Measurements from ENCODE around the gene KIF1C. TPM values are rescaled to one million over a fixed set of nuclear protein-coding genes. Genes with fewer than 3 reads are reported as not detected.

The KIF1C gene
- total RNA-seq, 4 donors from 2014 or later = 91.4 to 141 (median 116) TPM

DNA sequence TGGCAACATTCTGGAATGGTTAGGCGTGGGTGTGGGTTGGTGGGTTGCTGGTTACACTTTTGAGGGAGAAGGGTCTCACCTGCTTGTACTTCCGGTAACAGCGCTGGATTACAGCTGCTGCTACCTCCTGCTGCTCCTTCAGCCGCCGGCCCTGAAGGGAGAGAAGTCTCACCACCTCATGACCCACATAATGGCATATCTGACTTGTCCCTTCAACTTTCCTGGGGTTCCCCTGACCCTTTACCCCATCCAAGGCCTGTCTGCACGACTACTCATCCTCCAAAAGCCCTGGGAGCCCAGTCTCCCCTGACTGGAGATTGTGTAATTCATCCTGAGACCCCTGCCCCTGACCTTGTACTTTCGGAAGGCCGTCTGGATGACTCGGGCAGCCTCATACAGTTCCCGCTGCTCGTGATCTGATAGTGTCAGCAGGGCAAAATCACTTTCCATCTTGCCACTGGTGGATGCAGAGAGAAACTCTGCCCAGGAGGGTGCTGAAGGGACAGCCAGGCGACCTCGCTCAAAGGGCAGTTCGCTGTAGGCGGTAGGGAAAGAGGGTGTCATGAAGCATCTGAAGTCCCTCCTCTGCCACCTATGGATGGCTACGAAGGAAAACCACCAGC lies 28.1 kb upstream of the KIF1C start:
- DNase-seq = no peak
- Histone ChIP-seq H3K36me3 (peaks cover 0 to 40% (median 0%) of the 10 kb centered on the region in 3 donors), H3K27me3 (no peaks in the 10 kb centered on the region), H3K9me3 (no peaks in the 10 kb centered on the region), H3K27ac (peak overlapping the region in 3 of 4 donors; percentile 91 to 97 (median 93)), H3K4me3 (no peak overlapping the region), H3K4me1 (peaks cover 0 to 36% (median 10%) of the 10 kb centered on the region in 4 donors)
- TF ChIP-seq, protein P1, sequence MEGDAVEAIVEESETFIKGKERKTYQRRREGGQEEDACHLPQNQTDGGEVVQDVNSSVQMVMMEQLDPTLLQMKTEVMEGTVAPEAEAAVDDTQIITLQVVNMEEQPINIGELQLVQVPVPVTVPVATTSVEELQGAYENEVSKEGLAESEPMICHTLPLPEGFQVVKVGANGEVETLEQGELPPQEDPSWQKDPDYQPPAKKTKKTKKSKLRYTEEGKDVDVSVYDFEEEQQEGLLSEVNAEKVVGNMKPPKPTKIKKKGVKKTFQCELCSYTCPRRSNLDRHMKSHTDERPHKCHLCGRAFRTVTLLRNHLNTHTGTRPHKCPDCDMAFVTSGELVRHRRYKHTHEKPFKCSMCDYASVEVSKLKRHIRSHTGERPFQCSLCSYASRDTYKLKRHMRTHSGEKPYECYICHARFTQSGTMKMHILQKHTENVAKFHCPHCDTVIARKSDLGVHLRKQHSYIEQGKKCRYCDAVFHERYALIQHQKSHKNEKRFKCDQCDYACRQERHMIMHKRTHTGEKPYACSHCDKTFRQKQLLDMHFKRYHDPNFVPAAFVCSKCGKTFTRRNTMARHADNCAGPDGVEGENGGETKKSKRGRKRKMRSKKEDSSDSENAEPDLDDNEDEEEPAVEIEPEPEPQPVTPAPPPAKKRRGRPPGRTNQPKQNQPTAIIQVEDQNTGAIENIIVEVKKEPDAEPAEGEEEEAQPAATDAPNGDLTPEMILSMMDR (IDR thresholded peaks at IDR 0.05) = no peak
- TF ChIP-seq POLR2A (IDR thresholded peaks at IDR 0.05) = no peak

GRCh38 chr17:4970273-4970672 lies 27.5 kb upstream of the KIF1C start:
- TF ChIP-seq, protein P1 (IDR thresholded peaks at IDR 0.05) = no peak
- no peak for TF ChIP-seq POLR2A (IDR thresholded peaks at IDR 0.05)
- Histone ChIP-seq H3K27ac (peak overlapping the region in 2 of 4 donors; percentile 91 to 97), H3K9me3 (no peaks in the 10 kb centered on the region), H3K27me3 (no peaks in the 10 kb centered on the region), H3K4me1 (peaks cover 0 to 36% (median 10%) of the 10 kb centered on the region in 4 donors), H3K36me3 (peaks cover 0 to 40% (median 0%) of the 10 kb centered on the region in 3 donors), H3K4me3 (no peak overlapping the region)
- no peak for DNase-seq

DNA sequence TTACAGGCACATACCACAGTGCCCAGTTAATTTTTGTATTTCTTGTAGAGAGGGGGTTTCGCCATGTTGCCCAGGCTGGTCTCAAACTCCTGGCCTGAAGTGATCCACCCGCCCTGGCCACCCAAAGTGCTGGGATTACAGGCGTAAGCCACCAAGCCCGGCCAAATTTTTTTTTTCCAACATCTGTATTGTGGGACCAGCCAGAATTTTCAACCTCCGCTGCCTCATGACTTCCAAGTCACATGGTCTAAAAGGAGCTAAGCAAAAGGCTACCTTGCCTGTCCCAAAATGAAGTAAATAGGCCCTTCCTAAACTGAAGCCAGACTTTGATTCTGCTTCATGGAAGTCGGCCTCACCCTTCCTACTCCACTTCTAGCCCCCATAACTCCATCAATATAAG lies 25.9 kb upstream of the KIF1C start:
- Histone ChIP-seq H3K4me3 (no peak overlapping the region), H3K9me3 (no peaks in the 10 kb centered on the region), H3K27me3 (no peaks in the 10 kb centered on the region), H3K36me3 (peaks cover 0 to 46% (median 0%) of the 10 kb centered on the region in 3 donors), H3K4me1 (peaks cover 0 to 24% (median 8%) of the 10 kb centered on the region in 4 donors), H3K27ac (no peak overlapping the region)
- TF ChIP-seq POLR2A (IDR thresholded peaks at IDR 0.05) = no peak
- TF ChIP-seq, protein P1 (IDR thresholded peaks at IDR 0.05) = no peak
- DNase-seq = no peak

DNA sequence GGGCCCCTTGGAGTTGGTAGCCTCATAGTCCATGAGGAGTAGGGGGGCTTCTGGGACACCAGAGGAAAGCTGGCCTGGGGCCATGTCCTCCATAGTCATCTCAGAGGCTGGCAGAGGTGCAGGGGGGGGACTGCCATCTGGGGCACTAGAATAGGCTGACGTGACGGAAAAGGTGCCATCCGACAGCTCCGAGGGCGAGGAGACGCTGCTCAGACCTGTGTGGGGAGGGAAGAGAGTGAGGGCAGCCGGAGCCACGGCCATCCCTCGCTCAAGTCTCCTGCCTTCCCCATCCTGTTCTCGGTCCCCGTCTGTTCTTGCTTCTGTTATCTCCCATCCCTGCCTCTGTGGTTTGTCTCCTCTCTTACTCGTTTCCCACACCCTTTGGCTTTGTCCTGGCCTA lies 25.4 kb upstream of the KIF1C start:
- Histone ChIP-seq H3K9me3 (no peaks in the 10 kb centered on the region), H3K27me3 (no peaks in the 10 kb centered on the region), H3K36me3 (peaks cover 0 to 51% (median 0%) of the 10 kb centered on the region in 3 donors), H3K4me3 (no peak overlapping the region), H3K27ac (no peak overlapping the region), H3K4me1 (peaks cover 0 to 24% (median 8%) of the 10 kb centered on the region in 4 donors)
- TF ChIP-seq, protein P1 (IDR thresholded peaks at IDR 0.05) = no peak
- no peak for TF ChIP-seq POLR2A (IDR thresholded peaks at IDR 0.05)
- no peak for DNase-seq

DNA sequence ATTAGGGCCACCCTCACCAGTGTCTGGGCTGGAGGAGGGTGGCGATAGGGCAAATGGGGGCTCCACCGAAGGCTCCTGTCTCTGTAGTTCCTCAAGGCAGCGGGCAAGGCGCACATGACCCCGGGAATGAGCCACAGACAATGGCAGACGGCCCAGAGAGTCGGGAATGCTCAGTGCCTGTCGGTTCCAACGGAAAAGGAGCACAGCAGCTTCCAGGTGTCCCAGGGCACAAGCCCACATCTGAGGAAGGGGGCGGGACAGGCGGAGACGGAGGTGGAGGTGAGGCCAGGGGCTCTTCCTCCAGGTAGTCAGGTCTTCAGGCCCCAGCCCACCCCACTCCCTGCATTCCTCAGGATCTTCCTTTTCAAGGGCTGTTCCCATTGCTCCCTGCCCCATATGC lies 25.0 kb upstream of the KIF1C start:
- Histone ChIP-seq H3K27ac (no peak overlapping the region), H3K4me1 (peaks cover 0 to 24% (median 8%) of the 10 kb centered on the region in 4 donors), H3K36me3 (peaks cover 0 to 55% (median 0%) of the 10 kb centered on the region in 3 donors), H3K9me3 (no peaks in the 10 kb centered on the region), H3K4me3 (no peak overlapping the region), H3K27me3 (no peaks in the 10 kb centered on the region)
- no peak for TF ChIP-seq POLR2A (IDR thresholded peaks at IDR 0.05)
- TF ChIP-seq, protein P1 (IDR thresholded peaks at IDR 0.05) = no peak
- DNase-seq = no peak
